Measurements from ENCODE around the gene NUPR1. TPM values are rescaled to one million over a fixed set of nuclear protein-coding genes. Genes with fewer than 3 reads are reported as not detected.

The NUPR1 gene
- polyA plus RNA-seq, 2 of the 4 experiments (the other 2 are of a cell fraction), result 29.3 to 47.8 TPM

DNA sequence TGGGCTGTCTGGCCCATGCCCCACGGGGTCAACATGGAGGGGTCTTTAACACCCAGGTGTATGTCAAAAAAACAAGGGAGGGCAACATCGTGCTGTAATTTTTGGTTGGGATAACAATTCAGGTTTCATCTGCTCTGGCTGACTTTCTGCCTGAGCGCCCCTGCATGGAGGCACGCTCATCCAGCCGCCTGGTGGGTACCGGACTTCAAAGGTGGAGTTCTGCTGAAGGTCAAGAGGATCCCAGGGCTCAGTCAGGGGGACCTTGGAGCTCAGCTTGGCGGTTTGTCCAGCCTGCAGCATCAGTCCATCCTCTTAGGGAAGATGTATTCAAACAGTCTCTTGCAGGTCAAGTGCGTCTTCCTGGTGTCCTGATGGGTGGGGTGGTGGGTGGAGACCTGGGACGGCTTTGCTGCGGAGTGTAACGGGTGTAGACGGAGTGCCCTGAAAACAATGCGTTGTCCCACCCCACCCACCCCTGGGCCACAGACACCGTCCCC, 9.6 kb upstream of the NUPR1 start:
- DNase-seq (ENCODE audit: low read depth in 1 of 2, low spot score in 1 of 2) (no peak), ATAC-seq (no peak), FAIRE-seq (no peak)
- TF ChIP-seq PBX3 (IDR thresholded peaks at IDR 0.05), result no peak
- no peak for TF ChIP-seq FOXS1 (CRISPR knock-in tag; IDR thresholded peaks at IDR 0.05)
- TF ChIP-seq E2F6 (IDR thresholded peaks at IDR 0.05; ENCODE audit: borderline replicate concordance, low read depth), result no peak
- TF ChIP-seq CBX2 (IDR thresholded peaks at IDR 0.05; ENCODE audit: borderline replicate concordance, low read depth), result no peak
- TF ChIP-seq ZNF302 (CRISPR knock-in tag; IDR thresholded peaks at IDR 0.05), result no peak
- no peak for TF ChIP-seq RFX5 (IDR thresholded peaks at IDR 0.05)
- no peak for TF ChIP-seq JUN (IDR thresholded peaks at IDR 0.05)
- no peak for TF ChIP-seq RNF2 (IDR thresholded peaks at IDR 0.05; ENCODE audit: borderline replicate concordance, low read depth)
- no peak for TF ChIP-seq HEYL (CRISPR knock-in tag; IDR thresholded peaks at IDR 0.05)
- no peak for TF ChIP-seq ATOH8 (CRISPR knock-in tag; IDR thresholded peaks at IDR 0.05; ENCODE audit: low read depth)
- no peak for TF ChIP-seq KDM1A (IDR thresholded peaks at IDR 0.05; ENCODE audit: low read depth)
- no peak for TF ChIP-seq CHD2 (IDR thresholded peaks at IDR 0.05; ENCODE audit: low read length, partially characterized antibody)
- no peak for TF ChIP-seq ELK1 (IDR thresholded peaks at IDR 0.05; ENCODE audit: low read depth, low read length)
- TF ChIP-seq CHD4 (IDR thresholded peaks at IDR 0.05; ENCODE audit: borderline replicate concordance), result no peak
- no peak for TF ChIP-seq EP300 (IDR thresholded peaks at IDR 0.05)
- TF ChIP-seq HDAC2 (IDR thresholded peaks at IDR 0.05), result no peak
- TF ChIP-seq HMGXB4 (CRISPR knock-in tag; IDR thresholded peaks at IDR 0.05; ENCODE audit: borderline replicate concordance), result no peak
- 77% methylated on average over 12 of the region's 14 CpGs for WGBS (ENCODE audit: missing lambda C conversion rate)
- ChIA-PET CTCF (interaction anchor here (0.6 to 2.8 kb wide), 7 partner anchors 11 to 265 kb away, joined by 3 to 11 read pairs (median 7); no protein-coding TSS in a partner anchor), POLR2A (no interaction called here)
- Histone ChIP-seq H3K4me2 (no peak overlapping the region), H3K9me3 (no peaks in the 10 kb centered on the region), H3K27ac (no peak overlapping the region), H3K4me3 (no peak overlapping the region), H3K4me1 (0 out of 3 replicates have a peak, but pooled peaks cover 4% of the 10 kb centered on the region)

GRCh38 chr16:28546626-28547025, 7.9 kb upstream of the NUPR1 start:
- ChIA-PET POLR2A (no interaction called here), CTCF (interaction anchor here (0.6 to 1.4 kb wide), 3 partner anchors 23 to 269 kb away, joined by 3 to 4 read pairs (median 4); no protein-coding TSS in a partner anchor)
- H3K4me2 ChIP-seq, result no peak overlapping the region
- no peak overlapping the region for H3K4me3 ChIP-seq
- H3K27ac ChIP-seq, result no peak overlapping the region
- no peaks in the 10 kb centered on the region for H3K4me1 ChIP-seq
- no peak for ATAC-seq
- H3K9me3 ChIP-seq, result no peaks in the 10 kb centered on the region
- no peak for FAIRE-seq
- no peak for DNase-seq (ENCODE audit: low read depth in 1 of 2, low spot score in 1 of 2)
- WGBS (ENCODE audit: missing lambda C conversion rate), result 81% methylated on average over 7 of the region's 7 CpGs
- no peak for TF ChIP-seq CHD2 (IDR thresholded peaks at IDR 0.05; ENCODE audit: low read length, partially characterized antibody)
- TF ChIP-seq ELK1 (IDR thresholded peaks at IDR 0.05; ENCODE audit: low read depth, low read length), result no peak
- no peak for TF ChIP-seq GATA3 (IDR thresholded peaks at IDR 0.05; ENCODE audit: borderline replicate concordance)
- no peak for TF ChIP-seq KDM5A (IDR thresholded peaks at IDR 0.05)
- TF ChIP-seq, protein P1, sequence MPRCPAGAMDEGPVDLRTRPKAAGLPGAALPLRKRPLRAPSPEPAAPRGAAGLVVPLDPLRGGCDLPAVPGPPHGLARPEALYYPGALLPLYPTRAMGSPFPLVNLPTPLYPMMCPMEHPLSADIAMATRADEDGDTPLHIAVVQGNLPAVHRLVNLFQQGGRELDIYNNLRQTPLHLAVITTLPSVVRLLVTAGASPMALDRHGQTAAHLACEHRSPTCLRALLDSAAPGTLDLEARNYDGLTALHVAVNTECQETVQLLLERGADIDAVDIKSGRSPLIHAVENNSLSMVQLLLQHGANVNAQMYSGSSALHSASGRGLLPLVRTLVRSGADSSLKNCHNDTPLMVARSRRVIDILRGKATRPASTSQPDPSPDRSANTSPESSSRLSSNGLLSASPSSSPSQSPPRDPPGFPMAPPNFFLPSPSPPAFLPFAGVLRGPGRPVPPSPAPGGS (IDR thresholded peaks at IDR 0.05), result no peak
- TF ChIP-seq HMGXB4 (CRISPR knock-in tag; IDR thresholded peaks at IDR 0.05; ENCODE audit: borderline replicate concordance), result no peak
- TF ChIP-seq RFX5 (IDR thresholded peaks at IDR 0.05), result no peak
- no peak for TF ChIP-seq HEYL (CRISPR knock-in tag; IDR thresholded peaks at IDR 0.05)
- no peak for TF ChIP-seq NPAS2 (CRISPR knock-in tag; IDR thresholded peaks at IDR 0.05; ENCODE audit: borderline replicate concordance)
- no peak for TF ChIP-seq RARB (CRISPR knock-in tag; IDR thresholded peaks at IDR 0.05)
- TF ChIP-seq TP53 (CRISPR knock-in tag; IDR thresholded peaks at IDR 0.05), result no peak
- no peak for TF ChIP-seq HES2 (IDR thresholded peaks at IDR 0.05)
- TF ChIP-seq MAFK (IDR thresholded peaks at IDR 0.05; ENCODE audit: partially characterized antibody), result no peak
- no peak for TF ChIP-seq HOXA7 (CRISPR knock-in tag; IDR thresholded peaks at IDR 0.05)
- no peak for TF ChIP-seq ZNF302 (CRISPR knock-in tag; IDR thresholded peaks at IDR 0.05)

Measured in A549 (cell line).